Ovary (tissue), 9 donors: ENCODE measurements around the gene IQSEC1. TPM values are rescaled to one million over a fixed set of nuclear protein-coding genes. Genes with fewer than 3 reads are reported as not detected.

Experiments used
- DNase-seq, 5 donors: peaks; one replicate each; pipeline ENCODE4 v3.0.0-alpha.2; 2019 to 2020
- H3K27ac ChIP-seq, 2 donors: fragments of 200-600 bp; one replicate each; pipeline versions ENCODE4 v1.5.1 to v1.8.0; 2019 to 2022
- H3K27me3 ChIP-seq: fragments of 200-600 bp; one replicate; pipeline ENCODE4 v1.8.0; 2022
- H3K36me3 ChIP-seq: fragments of 200-600 bp; sonication (generic); one replicate; pipeline ENCODE4 v1.5.1; 2019
- H3K4me1 ChIP-seq: one replicate; pipeline ENCODE4 v1.8.1; 2013; ENCODE audit warnings: mild to moderate bottlenecking, moderate library complexity; ENCODE audit not compliant: insufficient read depth
- H3K4me3 ChIP-seq: fragments of 200-600 bp; sonication (generic); one replicate; pipeline ENCODE4 v1.5.1; 2017
- H3K9me3 ChIP-seq, 2 donors: fragments of 200-600 bp in 1 of 2; sonication (generic) in 1 of 2; one replicate each; pipeline versions ENCODE4 v1.5.1 to v1.8.1; 2013 to 2019; ENCODE audit warnings: mild to moderate bottlenecking in 1 of 2, moderate library complexity in 1 of 2
- CTCF ChIP-seq, 3 donors: fragments of 450-650 bp in 2 of 3; fragments of 200-600 bp in 1 of 3; IDR thresholded peaks; one replicate each; pipeline versions ENCODE4 v1.5.1 to v1.8.0; 2016 to 2022; ENCODE audit warnings: antibody characterized with exemption in 3 of 3, mild to moderate bottlenecking in 1 of 3
- EP300 ChIP-seq: sonication (generic); formaldehyde crosslinking; IDR thresholded peaks from one replicate; pipeline ENCODE4 v1.6.1; 2017; ENCODE audit warnings: antibody characterized with exemption
- POLR2A ChIP-seq: fragments of 450-650 bp; IDR thresholded peaks from one replicate; pipeline ENCODE4 v1.6.1; 2017; ENCODE audit warnings: antibody characterized with exemption, mild to moderate bottlenecking, moderate library complexity
- WGBS, 3 donors: extraction: QIAGEN DNeasy Blood & Tissue Kit in 1 of 3; methylation state at CpG; one replicate each; pipeline versions ENCODE4 v1.1.5 to v1.1.7; 2013 to 2017; 5-methylcytosine and 5-hydroxymethylcytosine counted together
- intact Hi-C, 4 donors: fragments of 100-400 bp; cut with DNase I; formaldehyde crosslinking; loops; one replicate each; pipeline versions ENCODE4 v1.11.0 to v1.15.1; 2022 to 2023
- polyA plus RNA-seq, 2 donors: library from polyadenylated mRNA; stranded (reverse); fragments of 200-250 nt in 1 of 2; fragments of 350-450 nt in 1 of 2; fragmentation: Illumina TruSeq in 1 of 2; extraction: RNeasy Lipid Tissue Mini Kit (QIAGEN cat#74804) in 1 of 2; gene quantifications; one replicate each; pipeline ENCODE4 v1.2.3, GENCODE V29; 2013 to 2014
- total RNA-seq, 7 donors: library from RNA; depleted of rRNA in 2 of 7; stranded (reverse); fragments of >200 nt in 2 of 7; fragmentation: NEBNext Ultra II Directional in 3 of 7; extraction: Animal tissue kit (Norgen Biotek cat#: 25700) in 3 of 7; gene quantifications; one replicate each; pipeline versions ENCODE4 v1.1.0 to v1.2.4, GENCODE V29; 2016 to 2023
- donor health status: DM: no; HTN: no; CAD: no; lungs with moderate emphysema.
- donor health status: DM: no; HTN: no; CAD: no.
- donor health status: Bipolar disorder and iron deficiency.
- donor health status: DM: yes; HTN: yes; CAD: no.
- donor health status: DM: no; HTN: no; CAD: no.
- donor health status: DM: yes; HTN: yes; CAD: no.

The IQSEC1 gene
- total and polyA plus RNA-seq, 9 donors = 20.9 to 55.4 (median 45.1) TPM

- no peak for DNase-seq
- no peaks in the 10 kb centered on the region for H3K27me3 ChIP-seq
- 80 to 85% (median 84%) methylated on average over 10 of the region's 10 CpGs for WGBS, 3 donors
- H3K4me1 ChIP-seq = peaks cover 38% of the 10 kb centered on the region
- H3K36me3 ChIP-seq = no peaks in the 10 kb centered on the region
- no peak overlapping the region for H3K27ac ChIP-seq
- H3K9me3 ChIP-seq = no peaks in the 10 kb centered on the region
- intact Hi-C loops = no loop called here
- TF ChIP-seq EP300 (no peak), POLR2A (no peak), CTCF (IDR thresholded peaks at IDR 0.05) (no peak)
- H3K4me3 ChIP-seq = no peak overlapping the region
Measured at GRCh38 chr3:12948891-12949711, 124.1 kb downstream of the IQSEC1 start.

- H3K27me3 ChIP-seq = no peaks in the 10 kb centered on the region
- peaks cover 39% of the 10 kb centered on the region for H3K4me1 ChIP-seq
- intact Hi-C loops = no loop called here
- no peak overlapping the region for H3K4me3 ChIP-seq
- TF ChIP-seq EP300 (no peak), CTCF (IDR thresholded peaks at IDR 0.05) (no peak), POLR2A (no peak)
- no peak for DNase-seq
- no peaks in the 10 kb centered on the region for H3K9me3 ChIP-seq
- H3K27ac ChIP-seq = no peak overlapping the region
- H3K36me3 ChIP-seq = no peaks in the 10 kb centered on the region
- WGBS, 3 donors = 64 to 77% (median 73%) methylated on average over 7 of the region's 7 CpGs
Measured at GRCh38 chr3:12948371-12948770, 124.9 kb downstream of the IQSEC1 start.

- H3K4me3 ChIP-seq = no peak overlapping the region
- WGBS, 3 donors = 56 to 65% (median 57%) methylated on average over 7 of the region's 7 CpGs
- peak; percentile 65 to 83 (median 77) for DNase-seq
- intact Hi-C loops = no loop called here
- no peaks in the 10 kb centered on the region for H3K36me3 ChIP-seq
- H3K4me1 ChIP-seq = peaks cover 36% of the 10 kb centered on the region
- TF ChIP-seq POLR2A = no peak
- TF ChIP-seq EP300 = no peak
- no peak for TF ChIP-seq CTCF (IDR thresholded peaks at IDR 0.05)
- H3K27ac ChIP-seq = no peak overlapping the region
- H3K9me3 ChIP-seq = no peaks in the 10 kb centered on the region
- no peaks in the 10 kb centered on the region for H3K27me3 ChIP-seq
Measured at GRCh38 chr3:12947504-12948369, 125.5 kb downstream of the IQSEC1 start.

- H3K9me3 ChIP-seq = no peaks in the 10 kb centered on the region
- peaks cover 35% of the 10 kb centered on the region for H3K4me1 ChIP-seq
- H3K36me3 ChIP-seq = no peaks in the 10 kb centered on the region
- no peak overlapping the region for H3K4me3 ChIP-seq
- 71 to 75% (median 74%) methylated on average over 8 of the region's 8 CpGs for WGBS, 3 donors
- H3K27ac ChIP-seq = no peak overlapping the region
- intact Hi-C loops = no loop called here
- DNase-seq = no peak
- TF ChIP-seq EP300 (no peak), CTCF (IDR thresholded peaks at IDR 0.05) (no peak), POLR2A (no peak)
- H3K27me3 ChIP-seq = no peaks in the 10 kb centered on the region
Measured at GRCh38 chr3:12946649-12947316, 126.4 kb downstream of the IQSEC1 start.
